Activated naive CD8-positive, alpha-beta T cell treated with anti-CD3 and anti-CD28 coated beads, Interleukin-2, amount 50 U/mL, for 16 hours (primary cell): ENCODE results near the gene HSD11B1L.

Source experiments
- DNase-seq: peaks from one replicate; pipeline ENCODE4 v3.0.0-alpha.2; 2020; ENCODE audit warnings: low read depth, low spot score

The HSD11B1L gene

GRCh38 chr19:5667751-5668271, 13.0 kb upstream of the HSD11B1L start:
- DNase-seq: no peak

- DNase-seq: no peak
These were observed 11.6 kb upstream of the HSD11B1L start for GRCh38 chr19:5669212-5669611.

GRCh38 chr19:5671600-5671999, 9.2 kb upstream of the HSD11B1L start:
- DNase-seq: no peak

GRCh38 chr19:5672708-5673459, 7.9 kb upstream of the HSD11B1L start:
- DNase-seq: no peak

GRCh38 chr19:5673752-5674151, 7.1 kb upstream of the HSD11B1L start:
- no peak for DNase-seq

- DNase-seq: no peak
These were observed 6.1 kb upstream of the HSD11B1L start for GRCh38 chr19:5674714-5675113.

GRCh38 chr19:5676105-5676771, 4.6 kb upstream of the HSD11B1L start:
- DNase-seq: no peak

GRCh38 chr19:5676772-5677105, 4.1 kb upstream of the HSD11B1L start:
- no peak for DNase-seq

- no peak for DNase-seq
These were observed 3.7 kb upstream of the HSD11B1L start for GRCh38 chr19:5677136-5677535.

GRCh38 chr19:5677580-5677979, 3.2 kb upstream of the HSD11B1L start:
- DNase-seq: no peak

- no peak for DNase-seq
These were observed 2.6 kb upstream of the HSD11B1L start for GRCh38 chr19:5678071-5678718.

GRCh38 chr19:5679289-5680083, 1.3 kb upstream of the HSD11B1L start:
- DNase-seq: no peak

GRCh38 chr19:5680084-5680436, 767 bp upstream of the HSD11B1L start:
- DNase-seq: no peak

GRCh38 chr19:5681391-5682106, 722 bp downstream of the HSD11B1L start:
- DNase-seq: no peak

- DNase-seq: no peak
These were observed 1.3 kb downstream of the HSD11B1L start for GRCh38 chr19:5682107-5682482.

GRCh38 chr19:5683177-5683886, 2.5 kb downstream of the HSD11B1L start:
- DNase-seq: no peak

- DNase-seq: no peak
These were observed 4.0 kb downstream of the HSD11B1L start for GRCh38 chr19:5684694-5685430.

- DNase-seq: no peak
These were observed 5.5 kb downstream of the HSD11B1L start for GRCh38 chr19:5686326-5686646.

- peak; percentile 99 for DNase-seq
These were observed 6.0 kb downstream of the HSD11B1L start for GRCh38 chr19:5686647-5687359.
